Caco-2 (cell line): ENCODE measurements around the gene SPP1. TPM values are rescaled to one million over a fixed set of nuclear protein-coding genes. Genes with fewer than 3 reads are reported as not detected.

Source experiments
- BruUV-seq: library from RNA; stranded (reverse); fragments of 400-500 nt; replicated peaks from 2 replicates; lab custom pipeline; 2021; lab: Mats Ljungman, UMichigan
- CTCF ChIA-PET: fragments of 300-600 bp; sonication (Branson Sonifier 250); formaldehyde crosslinking; loops from one replicate; lab custom pipeline; 2022; ENCODE audit warnings: antibody characterized with exemption; lab: Charles Lee
- POLR2A ChIA-PET: fragments of 300-600 bp; sonication (Branson Sonifier 250); formaldehyde crosslinking; loops from one replicate; lab custom pipeline; 2022; ENCODE audit warnings: antibody characterized with exemption; lab: Charles Lee
- DNase-seq, 2 experiments: peaks; one replicate each; pipeline versions ENCODE4 v3.0.0 to v3.0.0-alpha.2; 2020 to 2022
- H3K27me3 ChIP-seq: replicated peaks from 2 replicates; pipeline ENCODE4 v1.6.0; 2011; ENCODE audit warnings: low read length; ENCODE audit not compliant: control insufficient read depth, insufficient read depth
- H3K36me3 ChIP-seq: 2 replicates; pipeline ENCODE4 v1.5.1; 2011; ENCODE audit warnings: low read length; ENCODE audit not compliant: control insufficient read depth, insufficient read depth
- H3K4me1 ChIP-seq: fragments of 250-450 bp; sonication (Bioruptor Pico); 2 replicates; pipeline ENCODE4 v1.5.1; 2020; ENCODE audit warnings: mild to moderate bottlenecking
- H3K4me3 ChIP-seq: 2 replicates; pipeline ENCODE4 v1.5.1; 2011; ENCODE audit warnings: low read depth, mild to moderate bottlenecking, control low read depth, low read length
- H3K9me3 ChIP-seq: fragments of 250-450 bp; sonication (Bioruptor Pico); 2 replicates; pipeline ENCODE4 v1.5.1; 2020; ENCODE audit warnings: mild to moderate bottlenecking, moderate library complexity
- H3K27ac Mint-ChIP-seq: one replicate; pipeline ENCODE4 v1.8.0; 2022; ENCODE audit warnings: mixed read lengths; ENCODE audit not compliant: unreplicated experiment
- H3K27me3 Mint-ChIP-seq: one replicate; pipeline ENCODE4 v1.8.0; 2022; ENCODE audit warnings: mixed read lengths; ENCODE audit not compliant: insufficient read depth, unreplicated experiment
- H3K36me3 Mint-ChIP-seq: one replicate; pipeline ENCODE4 v1.8.0; 2022; ENCODE audit warnings: mild to moderate bottlenecking, mixed read lengths; ENCODE audit not compliant: insufficient read depth, unreplicated experiment
- H3K4me1 Mint-ChIP-seq: one replicate; pipeline ENCODE4 v1.8.0; 2022; ENCODE audit warnings: low read depth, mixed read lengths; ENCODE audit not compliant: unreplicated experiment
- H3K4me3 Mint-ChIP-seq: one replicate; pipeline ENCODE4 v1.8.0; 2022; ENCODE audit warnings: mild to moderate bottlenecking, moderate library complexity, mixed read lengths; ENCODE audit not compliant: unreplicated experiment
- H3K9me3 Mint-ChIP-seq: one replicate; pipeline ENCODE4 v1.8.0; 2022; ENCODE audit warnings: mixed read lengths; ENCODE audit not compliant: unreplicated experiment
- CTCF ChIP-seq, 2 experiments: fragments of 200-600 bp in 1 of 2; IDR thresholded peaks; 1 replicate in 1 of 2; 2 replicates in 1 of 2; pipeline versions ENCODE4 v1.5.1 to v1.8.0; 2011 to 2022; ENCODE audit warnings: antibody characterized with exemption in 1 of 2, control low read depth in 1 of 2, inconsistent platforms in 1 of 2, low read depth in 1 of 2, low read length in 1 of 2, mild to moderate bottlenecking in 1 of 2, moderate library complexity in 1 of 2; ENCODE audit not compliant: insufficient read depth in 1 of 2, severe bottlenecking in 1 of 2, unreplicated experiment in 1 of 2
- intact Hi-C: fragments of 100-400 bp; cut with micrococcal nuclease; formaldehyde crosslinking; loops from one replicate; pipeline ENCODE4 v1.10.0; 2022; ENCODE audit not compliant: unreplicated experiment
- total RNA-seq: library from RNA; stranded (reverse); gene quantifications from 2 replicates; pipeline ENCODE4 v1.2.3, GENCODE V29; 2022

SPP1 gene
- total RNA-seq, 1 experiment from 2014 or later, result 0.77 TPM

- Histone ChIP-seq H3K4me1 (no peaks in the 10 kb centered on the region), H3K36me3 (no peaks in the 10 kb centered on the region), H3K9me3 (no peaks in the 10 kb centered on the region), H3K27me3 (no peaks in the 10 kb centered on the region), H3K4me3 (no peak overlapping the region)
- no peak for DNase-seq
- H3K36me3 Mint-ChIP-seq, result peaks cover 4% of the 10 kb centered on the region
- no peaks in the 10 kb centered on the region for H3K4me1 Mint-ChIP-seq
- POLR2A ChIA-PET, result no interaction called here
- intact Hi-C loops, result no loop called here
- no peaks in the 10 kb centered on the region for H3K9me3 Mint-ChIP-seq
- no peak overlapping the region for H3K27ac Mint-ChIP-seq
- BruUV-seq, result no TSS peak
- peaks cover 2% of the 10 kb centered on the region for H3K27me3 Mint-ChIP-seq
- no peak overlapping the region for H3K4me3 Mint-ChIP-seq
- CTCF ChIA-PET, result interaction anchor here (0.7 kb wide), 1 partner anchor 114 kb away, joined by 4 read pairs; no protein-coding TSS in a partner anchor
- TF ChIP-seq CTCF (IDR thresholded peaks at IDR 0.05; ENCODE audit: insufficient read depth in 1 of 2, low read depth in 1 of 2, low read length in 1 of 2, severe bottlenecking in 1 of 2, unreplicated experiment in 1 of 2), result no peak
Measured at GRCh38 chr4:87967193-87967592, 8.3 kb upstream of the SPP1 start.

- intact Hi-C loops, result loop anchor here (5.0 kb wide), 1 partner anchor 293 kb away; no protein-coding TSS in a partner anchor
- Mint-ChIP-seq H3K4me3 (no peak overlapping the region), H3K9me3 (no peaks in the 10 kb centered on the region), H3K36me3 (peaks cover 4% of the 10 kb centered on the region), H3K27ac (no peak overlapping the region), H3K27me3 (peaks cover 2% of the 10 kb centered on the region), H3K4me1 (peaks cover under 1% of the 10 kb centered on the region)
- no peaks in the 10 kb centered on the region for H3K9me3 ChIP-seq
- no peaks in the 10 kb centered on the region for H3K4me1 ChIP-seq
- ChIA-PET POLR2A (no interaction called here), CTCF (no interaction called here)
- no peak for DNase-seq
- H3K27me3 ChIP-seq, result no peaks in the 10 kb centered on the region
- no peak for TF ChIP-seq CTCF (IDR thresholded peaks at IDR 0.05; ENCODE audit: insufficient read depth in 1 of 2, low read depth in 1 of 2, low read length in 1 of 2, severe bottlenecking in 1 of 2, unreplicated experiment in 1 of 2)
- no TSS peak for BruUV-seq
- no peaks in the 10 kb centered on the region for H3K36me3 ChIP-seq
- H3K4me3 ChIP-seq, result no peak overlapping the region
Measured at GRCh38 chr4:87970121-87970520, 5.4 kb upstream of the SPP1 start.

DNA sequence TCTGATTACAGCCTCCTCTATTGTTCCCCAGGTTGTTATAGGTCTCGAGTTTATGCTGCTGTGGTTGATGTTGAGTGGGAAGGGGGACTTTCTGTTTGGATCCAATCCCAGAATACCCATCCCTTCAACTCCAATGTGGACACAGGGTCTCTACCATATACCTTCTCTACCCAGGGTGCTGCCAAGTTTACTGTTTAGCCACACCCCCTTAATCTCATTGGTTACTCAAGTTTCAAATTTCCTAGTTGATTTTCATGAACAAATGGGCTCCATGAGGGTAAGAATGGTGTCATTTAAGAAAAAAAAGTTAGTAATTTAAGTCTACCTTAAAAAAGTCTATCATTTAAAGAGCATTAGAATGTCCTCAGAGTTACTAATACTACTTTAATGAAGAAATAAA lies 3.6 kb upstream of the SPP1 start:
- H3K36me3 ChIP-seq, result no peaks in the 10 kb centered on the region
- H3K4me3 ChIP-seq, result no peak overlapping the region
- H3K9me3 ChIP-seq, result no peaks in the 10 kb centered on the region
- H3K27ac Mint-ChIP-seq, result no peak overlapping the region
- peaks cover 2% of the 10 kb centered on the region for H3K27me3 Mint-ChIP-seq
- CTCF ChIA-PET, result interaction anchor here (0.7 kb wide), 1 partner anchor 122 kb away, joined by 3 read pairs; no protein-coding TSS in a partner anchor
- H3K4me1 Mint-ChIP-seq, result peaks cover 6% of the 10 kb centered on the region
- H3K27me3 ChIP-seq, result no peaks in the 10 kb centered on the region
- no peak overlapping the region for H3K4me3 Mint-ChIP-seq
- intact Hi-C loops, result loop anchor here (5.0 kb wide), 1 partner anchor 295 kb away; no protein-coding TSS in a partner anchor
- TF ChIP-seq CTCF (IDR thresholded peaks at IDR 0.05; ENCODE audit: insufficient read depth in 1 of 2, low read depth in 1 of 2, low read length in 1 of 2, severe bottlenecking in 1 of 2, unreplicated experiment in 1 of 2), result no peak
- H3K4me1 ChIP-seq, result no peaks in the 10 kb centered on the region
- no peak for DNase-seq
- no peaks in the 10 kb centered on the region for H3K9me3 Mint-ChIP-seq
- H3K36me3 Mint-ChIP-seq, result peaks cover 4% of the 10 kb centered on the region
- POLR2A ChIA-PET, result no interaction called here
- BruUV-seq, result no TSS peak
